Measurements from ENCODE around the gene FOXL2NB. TPM values are rescaled to one million over a fixed set of nuclear protein-coding genes. Genes with fewer than 3 reads are reported as not detected.

The FOXL2NB gene
- total and polyA plus RNA-seq, 10 of the 15 experiments (the other 5 are each of a cell fraction or from before 2014, with no cell fraction given): not detected

DNA sequence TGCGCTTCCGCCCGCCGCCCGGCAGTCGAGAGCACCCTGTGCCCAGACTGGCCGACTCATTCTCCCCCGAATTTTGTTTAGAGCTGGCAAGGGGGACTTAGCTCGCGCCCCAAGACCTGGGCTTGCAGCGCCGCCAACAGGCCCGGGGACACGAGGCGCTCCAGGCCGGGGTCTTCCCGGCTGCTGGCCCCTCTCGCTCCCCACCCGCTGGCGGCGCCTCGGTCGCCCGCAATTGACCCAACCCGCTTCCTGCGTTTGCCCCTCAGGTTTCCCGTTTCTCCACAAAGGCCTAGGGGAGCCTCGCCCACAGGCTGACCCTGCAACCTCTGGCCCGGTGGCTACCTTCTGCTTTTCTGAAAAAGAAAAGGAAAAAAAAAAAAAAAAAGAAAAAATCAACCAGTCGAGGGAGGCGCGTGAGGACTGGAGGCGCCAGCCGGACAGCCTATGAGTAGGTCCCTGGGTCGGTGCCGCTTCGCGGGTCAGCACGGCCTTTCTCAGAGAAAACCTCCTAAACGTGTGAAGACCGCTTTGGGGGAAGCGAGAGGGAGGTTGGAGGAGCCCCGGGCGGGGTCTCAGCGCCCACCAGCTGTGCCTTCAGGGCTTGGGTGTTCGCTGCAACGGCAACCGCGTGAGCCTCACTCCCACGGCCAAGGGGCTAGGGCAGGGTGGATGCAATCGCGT is 7.3 kb upstream of the FOXL2NB start:
- ChIA-PET RAD21 (ENCODE audit: unreplicated experiment) (no interaction called here), SMC1A (ENCODE audit: uncharacterized antibody, unreplicated experiment) (interaction anchor here (0.5 kb wide), 1 partner anchor 103 kb away, joined by 3 read pairs; no protein-coding TSS in a partner anchor), POLR2A (no interaction called here), CTCF (interaction anchor here (0.8 to 1.3 kb wide), 2 partner anchors 24 to 389 kb away, joined by 3 read pairs; no protein-coding TSS in a partner anchor)
- in situ Hi-C loops (cut with MboI): loop anchor here (5.0 to 25.0 kb wide), 3 partner anchors 375 to 1177 kb away; partner anchors contain the start of gene SOX14
- BruUV-seq (replicated peaks): no TSS peak
- Histone ChIP-seq H3K27me3 (replicated peaks in 1 of 2; ENCODE audit: control insufficient read depth in 2 of 2, insufficient read depth in 2 of 2, low read length in 1 of 2) (peaks cover 26 to 55% of the 10 kb centered on the region in 2 experiments), H3K36me3 (ENCODE audit: control insufficient read depth in 2 of 2, insufficient read depth in 2 of 2, low read length in 1 of 2) (no peaks in the 10 kb centered on the region), H3K9me3 (replicated peaks; ENCODE audit: control insufficient read depth, insufficient read depth, low read length) (no peaks in the 10 kb centered on the region; the same call in 2 of the 3 replicates), H2AFZ (ENCODE audit: control insufficient read depth, low read depth, low read length) (no peak overlapping the region), H4K20me1 (ENCODE audit: control insufficient read depth, insufficient read depth) (no peaks in the 10 kb centered on the region), H3K4me2 (ENCODE audit: control insufficient read depth, insufficient read depth) (no peak overlapping the region), H3K4me3 (no peak overlapping the region), H3K27ac (ENCODE audit: control insufficient read depth, insufficient read depth) (no peak overlapping the region), H3K79me2 (ENCODE audit: control insufficient read depth, insufficient read depth, low read length) (no peaks in the 10 kb centered on the region), H3K9ac (ENCODE audit: control insufficient read depth, insufficient read depth, low read length) (no peak overlapping the region), H3K4me1 (ENCODE audit: control insufficient read depth, insufficient read depth, low read length) (no peaks in the 10 kb centered on the region)
- WGBS (ENCODE audit: insufficient coverage, insufficient replicate concordance, low lambda C conversion rate, missing lambda C conversion rate): 9% methylated on average over 46 of the region's 52 CpGs
- intact Hi-C loops (cut with micrococcal nuclease; ENCODE audit: unreplicated experiment): loop anchor here (5.0 to 10.0 kb wide), 2 partner anchors 155 to 263 kb away; no protein-coding TSS in a partner anchor
- no peak for TF ChIP-seq LARP7 (IDR thresholded peaks at IDR 0.05)
- no peak for TF ChIP-seq GABPA (IDR thresholded peaks at IDR 0.05; ENCODE audit: low read depth)
- TF ChIP-seq STAT1 (conservative IDR thresholded peaks at IDR 0.05): no peak
- TF ChIP-seq ZNF207 (IDR thresholded peaks at IDR 0.05; ENCODE audit: borderline replicate concordance): no peak
- DNase-seq (ENCODE audit: low read depth, low spot score): no peak
- FAIRE-seq: no peak
- ATAC-seq: no peak

GRCh38 chr3:138940446-138940845 is 6.6 kb upstream of the FOXL2NB start:
- FAIRE-seq: no peak
- Histone ChIP-seq H3K27me3 (replicated peaks in 1 of 2; ENCODE audit: control insufficient read depth in 2 of 2, insufficient read depth in 2 of 2, low read length in 1 of 2) (peaks cover 26 to 59% of the 10 kb centered on the region in 2 experiments), H4K20me1 (ENCODE audit: control insufficient read depth, insufficient read depth) (no peaks in the 10 kb centered on the region), H3K4me1 (ENCODE audit: control insufficient read depth, insufficient read depth, low read length) (no peaks in the 10 kb centered on the region), H3K79me2 (ENCODE audit: control insufficient read depth, insufficient read depth, low read length) (no peaks in the 10 kb centered on the region), H3K4me2 (ENCODE audit: control insufficient read depth, insufficient read depth) (no peak overlapping the region), H2AFZ (ENCODE audit: control insufficient read depth, low read depth, low read length) (no peak overlapping the region), H3K9me3 (replicated peaks; ENCODE audit: control insufficient read depth, insufficient read depth, low read length) (no peaks in the 10 kb centered on the region; the same call in 2 of the 3 replicates), H3K27ac (ENCODE audit: control insufficient read depth, insufficient read depth) (no peak overlapping the region), H3K4me3 (no peak overlapping the region), H3K9ac (ENCODE audit: control insufficient read depth, insufficient read depth, low read length) (no peak overlapping the region), H3K36me3 (ENCODE audit: control insufficient read depth in 2 of 2, insufficient read depth in 2 of 2, low read length in 1 of 2) (no peaks in the 10 kb centered on the region)
- ChIA-PET POLR2A (no interaction called here), SMC1A (ENCODE audit: uncharacterized antibody, unreplicated experiment) (interaction anchor here (0.5 kb wide), 1 partner anchor 102 kb away, joined by 3 read pairs; no protein-coding TSS in a partner anchor), RAD21 (ENCODE audit: unreplicated experiment) (no interaction called here), CTCF (interaction anchor here (0.6 to 2.7 kb wide), 4 partner anchors 9 to 389 kb away, joined by 3 to 9 read pairs (median 5); no protein-coding TSS in a partner anchor)
- ATAC-seq: no peak
- in situ Hi-C loops (cut with MboI) (loop anchor here (25.0 kb wide), 1 partner anchor 1178 kb away; the partner anchor contains the start of gene SOX14), intact Hi-C loops (cut with micrococcal nuclease; ENCODE audit: unreplicated experiment) (loop anchor here (5.0 to 10.0 kb wide), 2 partner anchors 154 to 262 kb away; no protein-coding TSS in a partner anchor)
- WGBS (ENCODE audit: insufficient coverage, insufficient replicate concordance, low lambda C conversion rate, missing lambda C conversion rate): 40% methylated on average over 6 of the region's 6 CpGs
- DNase-seq (ENCODE audit: low read depth, low spot score): no peak
- BruUV-seq (replicated peaks): no TSS peak
- TF ChIP-seq ZNF622 (IDR thresholded peaks at IDR 0.05): no peak
- TF ChIP-seq, protein P1, sequence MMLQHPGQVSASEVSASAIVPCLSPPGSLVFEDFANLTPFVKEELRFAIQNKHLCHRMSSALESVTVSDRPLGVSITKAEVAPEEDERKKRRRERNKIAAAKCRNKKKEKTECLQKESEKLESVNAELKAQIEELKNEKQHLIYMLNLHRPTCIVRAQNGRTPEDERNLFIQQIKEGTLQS (IDR thresholded peaks at IDR 0.05; ENCODE audit: borderline replicate concordance, extremely low read depth, low read depth, low read length): no peak
- no peak for TF ChIP-seq USF1 (IDR thresholded peaks at IDR 0.05; ENCODE audit: borderline replicate concordance, extremely low read length, insufficient read depth, low read depth, low read length)
- no peak for TF ChIP-seq IKZF2 (IDR thresholded peaks at IDR 0.05)
- no peak for TF ChIP-seq SREBF1 (IDR thresholded peaks at IDR 0.05; ENCODE audit: low read length)
- no peak for TF ChIP-seq PML (IDR thresholded peaks at IDR 0.05; ENCODE audit: low read length)
- TF ChIP-seq REST (IDR thresholded peaks at IDR 0.05; ENCODE audit: low read depth, low read length): no peak
